ENCODE results near the gene SUCLG2.
"Not testable (repeated sequence)": the region's sequence is repeated elsewhere in the genome, so short reads cannot be mapped to it uniquely, and the experiment has no call there.

The SUCLG2 gene

GRCh38 chr3:67561266-67561665 lies 93.1 kb downstream of the SUCLG2 start:
- DNase-seq (ENCODE audit: low spot score): no peak

- no peak for DNase-seq (ENCODE audit: low spot score)
Measured at GRCh38 chr3:67559029-67559605, 95.3 kb downstream of the SUCLG2 start.

- DNase-seq (ENCODE audit: low spot score): no peak
Measured at GRCh38 chr3:67558426-67558825, 96.0 kb downstream of the SUCLG2 start.

- no peak for DNase-seq (ENCODE audit: low spot score)
Measured at GRCh38 chr3:67557848-67558355, 96.5 kb downstream of the SUCLG2 start.

GRCh38 chr3:67551361-67552016 lies 102.9 kb downstream of the SUCLG2 start:
- no peak for DNase-seq (ENCODE audit: low spot score)

GRCh38 chr3:67550541-67550940 lies 103.9 kb downstream of the SUCLG2 start:
- no peak for DNase-seq (ENCODE audit: low spot score)

GRCh38 chr3:67542502-67543250 lies 111.7 kb downstream of the SUCLG2 start:
- DNase-seq (ENCODE audit: low spot score): not testable (repeated sequence)

- no peak for DNase-seq (ENCODE audit: low spot score)
Measured at GRCh38 chr3:67540198-67540894, 114.1 kb downstream of the SUCLG2 start.

GRCh38 chr3:67537203-67537602 lies 117.2 kb downstream of the SUCLG2 start:
- DNase-seq (ENCODE audit: low spot score): not testable (repeated sequence)

GRCh38 chr3:67535006-67535405 lies 119.4 kb downstream of the SUCLG2 start:
- DNase-seq (ENCODE audit: low spot score): no peak

- no peak for DNase-seq (ENCODE audit: low spot score)
Measured at GRCh38 chr3:67534594-67534993, 119.8 kb downstream of the SUCLG2 start.

GRCh38 chr3:67531181-67532101 lies 123.0 kb downstream of the SUCLG2 start:
- DNase-seq (ENCODE audit: low spot score): no peak

- no peak for DNase-seq (ENCODE audit: low spot score)
Measured at GRCh38 chr3:67529915-67530314, 124.5 kb downstream of the SUCLG2 start.

- DNase-seq (ENCODE audit: low spot score): no peak
Measured at GRCh38 chr3:67529337-67529736, 125.1 kb downstream of the SUCLG2 start.

GRCh38 chr3:67526246-67526645 lies 128.2 kb downstream of the SUCLG2 start:
- DNase-seq (ENCODE audit: low spot score): no peak

GRCh38 chr3:67524046-67524445 lies 130.4 kb downstream of the SUCLG2 start:
- DNase-seq (ENCODE audit: low spot score): no peak

GRCh38 chr3:67522081-67522480 lies 132.3 kb downstream of the SUCLG2 start:
- no peak for DNase-seq (ENCODE audit: low spot score)

- no peak for DNase-seq (ENCODE audit: low spot score)
Measured at GRCh38 chr3:67521053-67521646, 133.3 kb downstream of the SUCLG2 start.

GRCh38 chr3:67518236-67518635 lies 136.2 kb downstream of the SUCLG2 start:
- no peak for DNase-seq (ENCODE audit: low spot score)

- no peak for DNase-seq (ENCODE audit: low spot score)
Measured at GRCh38 chr3:67517781-67518180, 136.6 kb downstream of the SUCLG2 start.

- no peak for DNase-seq (ENCODE audit: low spot score)
Measured at GRCh38 chr3:67516496-67516895, 137.9 kb downstream of the SUCLG2 start.
